Adipose tissue (tissue), 3 donors: ENCODE measurements around the gene YY1. TPM values are rescaled to one million over a fixed set of nuclear protein-coding genes. Genes with fewer than 3 reads are reported as not detected.
"Not testable (repeated sequence)": the region's sequence is repeated elsewhere in the genome, so short reads cannot be mapped to it uniquely, and the experiment has no call there.

Source experiments
- H3K27ac ChIP-seq: one replicate; pipeline ENCODE4 v1.5.1; 2013; ENCODE audit warnings: low read depth, low read length
- WGBS, 3 donors: extraction: QIAGEN DNeasy Blood & Tissue Kit; methylation state at CpG; one replicate each; pipeline ENCODE4 v1.1.7; 2013; 5-methylcytosine and 5-hydroxymethylcytosine counted together
- polyA plus RNA-seq, 3 donors: library from polyadenylated mRNA; stranded (reverse); fragments of 200-250 nt; gene quantifications; one replicate each; pipeline ENCODE4 v1.2.3, GENCODE V29; 2013
- donor health status: healthy with polysubstance abuse.
- donor health status: Bipolar disorder and iron deficiency.
- donor health status: healthy.

Gene YY1
- polyA plus RNA-seq, 3 donors = 11.1 to 24.3 (median 19.0) TPM

GRCh38 chr14:100290607-100291304, 51.8 kb downstream of the YY1 start:
- WGBS, 3 donors = 85 to 90% (median 90%) methylated on average over 11 to 12 of the region's 12 CpGs
- no peak overlapping the region for H3K27ac ChIP-seq

DNA sequence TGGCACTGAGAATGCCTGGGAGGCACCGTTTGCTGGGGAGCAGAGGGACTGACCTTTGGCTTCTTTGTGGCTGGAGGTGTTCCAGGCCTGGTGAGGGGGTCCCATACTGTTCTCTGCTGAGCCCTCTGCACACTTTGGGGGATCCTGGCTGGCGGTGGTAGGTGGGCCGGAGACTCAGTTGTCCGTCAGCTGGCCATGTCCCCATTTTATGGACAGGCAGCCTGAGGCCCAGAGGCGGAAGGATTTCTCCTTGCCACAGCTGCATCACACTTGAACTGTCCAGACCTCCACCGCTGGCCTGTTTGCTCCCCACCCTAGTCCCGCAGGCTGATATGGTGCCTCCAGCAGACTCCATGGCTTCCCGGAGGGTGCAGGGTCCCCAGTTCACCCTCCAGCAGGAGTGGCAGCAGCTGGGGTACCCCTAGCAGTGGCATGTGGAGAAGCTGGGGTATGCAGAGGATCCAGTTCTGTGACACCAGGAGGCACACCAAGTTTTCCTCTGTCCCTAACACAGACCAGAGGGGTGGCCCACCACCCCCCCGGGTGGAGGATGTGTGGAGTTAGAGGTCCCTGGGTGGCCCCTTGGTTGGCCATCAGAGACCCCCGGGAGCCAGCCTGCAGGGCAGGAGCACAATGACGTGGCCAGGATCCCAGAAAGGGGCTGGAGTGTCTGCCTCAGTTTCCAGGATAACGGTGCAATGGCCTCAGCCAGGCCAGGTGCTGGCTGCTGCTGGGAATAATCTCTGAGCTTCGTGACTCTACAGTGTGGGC, 52.5 kb downstream of the YY1 start:
- no peak overlapping the region for H3K27ac ChIP-seq
- WGBS, 3 donors = 91 to 95% (median 93%) methylated on average over 13 of the region's 13 CpGs

GRCh38 chr14:100292301-100292775, 53.4 kb downstream of the YY1 start:
- no peak overlapping the region for H3K27ac ChIP-seq
- WGBS, 3 donors = 95 to 97% (median 95%) methylated on average over 58 to 61 of the region's 61 CpGs

DNA sequence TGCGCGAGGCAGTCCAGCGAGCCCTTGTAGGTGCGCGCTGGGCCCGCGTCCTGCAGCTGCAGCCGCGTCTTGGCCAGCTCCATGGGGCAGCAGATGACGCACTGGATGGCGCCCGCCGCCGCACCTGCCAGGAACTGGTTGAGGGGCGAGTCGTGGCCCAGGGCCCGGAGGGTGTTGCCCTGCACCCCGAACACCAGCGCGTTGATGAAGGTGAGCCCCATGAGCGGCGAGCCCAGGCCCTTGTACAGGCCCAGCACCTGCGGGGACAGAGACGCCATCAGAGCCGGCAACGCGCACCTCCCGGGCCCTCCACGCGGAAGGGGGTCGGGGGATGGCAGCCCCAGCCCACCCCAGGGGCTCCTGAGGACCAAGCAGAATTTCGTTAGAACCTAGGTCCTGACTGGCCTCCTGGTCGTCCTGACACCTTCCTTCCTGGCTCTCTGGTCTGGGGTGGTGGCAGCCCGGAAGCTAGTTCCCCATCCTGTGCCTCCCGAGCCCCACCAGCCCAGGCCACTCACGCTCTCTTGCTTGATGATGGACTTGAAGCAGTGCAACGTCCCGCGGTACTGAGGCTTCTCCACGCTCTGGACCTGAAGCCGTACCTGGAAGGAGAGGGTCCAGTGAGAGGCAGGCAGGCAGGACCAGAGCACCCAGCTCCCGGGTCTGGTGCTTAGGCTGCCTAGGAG, 54.0 kb downstream of the YY1 start:
- no peak overlapping the region for H3K27ac ChIP-seq
- WGBS, 3 donors = 95 to 96% (median 95%) methylated on average over 37 to 42 of the region's 42 CpGs

DNA sequence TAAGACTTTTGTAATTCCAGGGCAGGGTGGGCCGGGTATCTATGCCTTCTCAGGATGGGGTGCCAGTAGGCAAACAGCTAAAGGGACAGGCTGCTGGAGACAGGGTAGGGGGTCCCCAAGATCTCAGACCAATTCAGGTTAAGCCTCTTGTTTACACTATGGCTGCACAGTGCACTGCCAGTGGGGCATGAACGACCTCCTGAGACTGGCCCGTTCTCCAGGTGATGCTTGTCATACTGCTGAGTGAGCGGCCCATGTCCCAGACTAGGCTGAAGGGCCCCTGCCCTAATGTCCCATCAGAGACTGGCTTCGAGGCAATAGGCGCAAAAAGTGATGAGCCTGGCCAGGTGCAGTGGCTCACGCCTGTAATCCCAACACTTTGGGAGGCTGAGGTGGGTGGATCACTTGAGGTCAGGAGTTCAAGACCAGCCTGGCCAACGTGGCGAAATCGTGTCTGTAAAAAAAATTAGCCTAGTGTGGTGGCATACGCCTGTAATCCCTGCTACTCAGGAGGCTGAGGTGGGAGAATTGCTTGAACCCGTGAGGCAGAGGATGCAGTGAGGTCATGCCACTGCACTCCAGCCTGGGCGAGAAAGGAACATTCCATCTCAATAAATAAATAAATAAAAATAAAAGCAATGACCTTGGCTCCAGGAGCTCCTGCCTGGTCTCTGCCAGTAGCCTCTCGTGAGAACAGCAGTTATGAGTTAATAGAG, 54.7 kb downstream of the YY1 start:
- H3K27ac ChIP-seq = no peak overlapping the region
- 77 to 86% (median 79%) methylated on average over 14 of the region's 14 CpGs for WGBS, 3 donors

DNA sequence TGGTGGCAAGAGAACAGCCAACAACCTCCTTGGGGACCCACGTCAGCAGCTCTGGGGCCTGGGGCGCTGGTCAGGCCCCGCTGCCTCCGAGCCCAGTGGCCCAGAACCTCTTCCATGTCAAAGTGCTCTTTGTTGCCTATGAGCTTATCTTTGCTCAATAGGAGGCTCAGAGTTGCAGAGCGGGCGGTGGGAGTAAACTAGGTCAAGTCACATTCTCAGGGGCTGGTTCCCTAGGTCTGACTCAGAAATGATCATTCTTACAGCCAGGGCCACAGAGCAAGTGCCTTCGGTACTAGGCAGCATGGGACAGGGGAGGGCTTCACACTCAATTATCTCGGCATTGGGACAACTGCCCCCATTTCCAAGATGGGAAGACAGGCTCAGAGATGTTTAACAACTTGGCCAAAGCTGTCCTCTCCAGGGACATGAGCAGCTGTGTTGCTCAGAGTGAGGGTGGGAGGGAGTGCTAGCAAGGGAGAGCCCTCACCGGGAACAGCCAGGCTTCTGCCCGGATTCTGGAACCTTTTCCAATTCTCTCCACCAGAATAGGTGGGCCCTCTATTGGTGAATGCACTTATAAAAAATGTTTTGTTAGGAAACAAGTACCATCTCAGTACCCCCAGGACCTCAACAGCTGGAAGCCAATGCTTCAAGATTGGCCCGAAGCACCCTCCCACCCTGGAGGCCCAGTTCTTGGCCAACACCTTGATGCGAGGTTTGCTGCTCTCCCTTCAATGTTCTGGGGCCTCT, 55.4 kb downstream of the YY1 start:
- WGBS, 3 donors = 64 to 84% (median 71%) methylated on average over 12 of the region's 12 CpGs
- H3K27ac ChIP-seq = no peak overlapping the region

DNA sequence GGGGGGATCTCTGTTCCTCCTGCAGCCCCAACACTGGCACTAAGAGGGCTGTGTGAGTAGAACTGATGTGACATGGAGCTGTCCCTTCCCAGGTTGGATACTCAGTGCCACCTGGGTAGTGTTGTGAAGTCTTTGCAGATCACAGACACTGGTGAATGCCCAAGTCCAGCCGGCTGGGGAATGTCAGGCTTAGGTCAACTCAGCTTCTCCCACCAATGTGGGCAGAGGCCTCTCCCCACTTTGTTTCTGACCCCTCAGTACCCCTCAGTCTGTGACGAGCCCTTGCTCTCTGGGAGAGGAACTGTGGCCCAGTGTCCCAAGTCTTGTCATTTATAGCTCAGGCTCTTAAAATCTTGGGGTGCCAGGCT, 56.0 kb downstream of the YY1 start:
- 87 to 93% (median 88%) methylated on average over 2 of the region's 2 CpGs for WGBS, 3 donors
- H3K27ac ChIP-seq = no peak overlapping the region

- whole genome bisulfite sequencing, 3 donors = 93 to 94% (median 94%) methylated on average over 16 of the region's 16 CpGs
- no peak overlapping the region for H3K27ac ChIP-seq
Observed at GRCh38 chr14:100295376-100296105, 56.6 kb downstream of the YY1 start.

DNA sequence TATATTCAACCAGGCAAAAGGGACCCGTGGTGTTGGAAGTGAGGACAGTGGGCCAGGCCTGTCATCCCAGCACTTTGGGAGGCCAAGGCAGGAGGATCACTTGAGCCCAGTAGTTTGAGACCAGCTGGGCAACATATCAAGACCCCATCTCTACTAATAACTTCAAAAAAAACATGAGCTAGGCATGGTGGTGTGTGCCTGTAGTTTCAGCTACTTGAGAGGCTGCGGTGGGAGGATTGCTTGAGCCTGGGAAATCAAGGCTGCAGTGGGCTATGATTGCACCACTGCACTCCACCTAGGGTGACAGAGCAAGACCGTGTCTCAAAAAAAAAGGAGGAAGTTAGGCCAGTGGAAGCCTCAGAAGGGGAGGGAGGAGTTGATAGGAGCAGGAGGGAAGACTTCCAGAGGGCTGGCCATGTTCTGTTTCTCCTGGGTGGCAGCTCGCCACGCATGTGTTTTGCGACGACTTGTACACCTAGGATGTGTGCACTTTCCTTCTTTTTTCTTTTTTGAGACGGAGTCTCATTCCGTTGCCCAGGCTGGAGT, 57.2 kb downstream of the YY1 start:
- 71 to 89% (median 71%) methylated on average over 9 of the region's 9 CpGs for whole genome bisulfite sequencing, 3 donors
- no peak overlapping the region for H3K27ac ChIP-seq

- 71 to 86% (median 79%) methylated on average over 8 to 11 of the region's 11 CpGs for WGBS, 3 donors
- not testable (repeated sequence) for H3K27ac ChIP-seq
Observed at GRCh38 chr14:100296729-100297128, 57.8 kb downstream of the YY1 start.

GRCh38 chr14:100297320-100298300, 58.7 kb downstream of the YY1 start:
- H3K27ac ChIP-seq = no peak overlapping the region
- 39 to 43% (median 40%) methylated on average over 30 of the region's 30 CpGs for WGBS, 3 donors

DNA sequence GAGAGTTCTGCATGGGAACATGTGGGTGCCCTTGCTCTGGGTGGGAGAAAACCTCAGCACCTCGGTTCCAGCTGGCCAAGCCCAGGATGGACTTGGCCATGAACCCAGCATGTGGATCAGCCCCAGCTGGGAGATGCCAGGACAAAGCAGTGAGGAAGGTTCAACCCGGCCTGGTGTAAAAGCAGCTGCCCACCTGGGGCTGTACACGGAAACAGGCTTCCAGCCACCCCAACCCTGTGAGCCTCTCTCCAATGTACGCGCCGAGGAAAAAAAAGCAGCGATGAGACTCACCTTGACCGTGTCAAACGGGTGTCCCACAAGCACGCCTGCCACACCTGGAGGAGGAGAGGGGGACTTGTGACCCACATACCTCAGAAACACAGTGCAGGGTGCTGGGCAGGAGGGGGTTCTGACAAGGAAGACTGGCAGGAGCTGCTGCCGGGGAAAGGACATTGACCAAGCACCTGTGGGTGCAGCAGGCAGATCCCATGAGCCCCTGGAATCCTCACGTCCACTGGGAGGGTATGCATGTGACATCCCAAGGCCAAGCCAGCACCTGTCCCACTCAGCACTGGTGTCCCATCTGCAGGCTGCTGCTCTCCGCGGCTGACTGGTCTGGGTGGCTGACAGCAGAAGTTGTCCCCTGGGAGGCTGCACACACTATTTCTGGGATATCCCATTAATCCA, 59.8 kb downstream of the YY1 start:
- 88 to 93% (median 92%) methylated on average over 14 of the region's 14 CpGs for WGBS, 3 donors
- H3K27ac ChIP-seq = no peak overlapping the region

GRCh38 chr14:100299238-100299560, 60.3 kb downstream of the YY1 start:
- 91 to 94% (median 92%) methylated on average over 6 of the region's 6 CpGs for WGBS, 3 donors

GRCh38 chr14:100302616-100303015, 63.7 kb downstream of the YY1 start:
- H3K27ac ChIP-seq = no peak overlapping the region
- WGBS, 3 donors = 29 to 53% (median 53%) methylated on average over 2 of the region's 2 CpGs

More at GRCh38 chr14:100299238-100299560, 60.3 kb downstream of the YY1 start:
- H3K27ac ChIP-seq = no peak overlapping the region

DNA sequence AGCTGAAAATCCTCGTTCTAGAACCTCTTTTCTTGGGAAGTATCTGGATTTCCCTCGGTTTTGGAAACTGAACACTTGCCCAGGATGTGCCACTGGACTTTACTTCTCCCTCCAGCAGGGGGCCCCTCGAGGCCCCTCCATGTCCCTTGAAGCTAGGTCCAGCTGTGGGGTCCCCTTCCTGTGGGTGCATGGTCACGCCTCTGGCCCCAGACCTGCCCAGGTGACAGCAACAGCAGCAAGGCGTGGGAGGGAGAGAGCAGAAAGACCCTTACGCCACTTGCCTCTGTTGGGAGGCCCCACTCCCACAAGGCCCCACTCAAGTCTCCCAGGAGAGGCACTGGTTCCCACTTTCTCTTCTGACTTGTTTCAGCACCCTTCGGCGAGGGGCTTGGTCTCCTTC, 64.2 kb downstream of the YY1 start:
- WGBS, 3 donors = 67 to 71% (median 70%) methylated on average over 8 of the region's 8 CpGs
- H3K27ac ChIP-seq = no peak overlapping the region

DNA sequence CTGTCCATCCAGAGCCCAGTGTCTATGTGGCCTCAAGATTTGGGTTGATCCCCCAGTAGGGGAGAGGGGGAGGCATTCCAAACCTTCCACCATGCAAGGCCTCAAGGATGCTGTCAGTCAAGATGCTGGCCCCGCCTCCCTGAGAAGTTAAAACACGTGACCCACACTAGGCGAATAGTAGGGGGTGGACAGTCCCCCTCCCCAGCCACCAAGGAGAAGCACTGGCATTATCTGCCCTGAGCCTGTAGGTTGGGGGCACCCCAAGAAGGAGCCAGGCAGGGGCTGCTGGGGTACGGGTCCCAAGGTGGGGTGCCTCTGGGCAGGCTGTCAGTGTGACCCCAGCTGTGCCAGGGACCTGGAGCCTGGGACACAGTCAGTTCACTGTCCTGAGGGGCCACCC, 65.0 kb downstream of the YY1 start:
- no peak overlapping the region for H3K27ac ChIP-seq
- WGBS, 3 donors = 59 to 74% (median 71%) methylated on average over 4 of the region's 4 CpGs
